ENCODE measurements around the gene TCF12.

DNA sequence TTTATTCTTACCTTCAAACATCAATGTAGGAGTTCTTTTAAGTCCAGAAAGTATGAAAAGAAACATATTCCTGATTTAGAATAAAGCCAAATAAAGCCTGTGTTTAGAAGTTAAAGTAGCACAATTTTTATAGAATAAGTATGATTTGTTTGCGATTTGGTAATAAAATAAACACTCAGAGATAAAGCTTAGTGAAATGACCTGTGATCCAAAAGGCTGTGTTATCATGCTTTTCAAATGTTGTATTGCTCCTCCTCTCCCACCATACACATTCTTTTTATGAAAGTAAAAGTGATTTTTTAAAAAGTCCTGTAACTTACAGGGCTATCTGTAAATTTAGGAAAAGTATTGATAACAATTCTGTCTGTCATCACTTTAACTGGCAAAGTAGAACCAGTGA, 319.2 kb downstream of the TCF12 start:
- TF ChIP-seq, protein P1, sequence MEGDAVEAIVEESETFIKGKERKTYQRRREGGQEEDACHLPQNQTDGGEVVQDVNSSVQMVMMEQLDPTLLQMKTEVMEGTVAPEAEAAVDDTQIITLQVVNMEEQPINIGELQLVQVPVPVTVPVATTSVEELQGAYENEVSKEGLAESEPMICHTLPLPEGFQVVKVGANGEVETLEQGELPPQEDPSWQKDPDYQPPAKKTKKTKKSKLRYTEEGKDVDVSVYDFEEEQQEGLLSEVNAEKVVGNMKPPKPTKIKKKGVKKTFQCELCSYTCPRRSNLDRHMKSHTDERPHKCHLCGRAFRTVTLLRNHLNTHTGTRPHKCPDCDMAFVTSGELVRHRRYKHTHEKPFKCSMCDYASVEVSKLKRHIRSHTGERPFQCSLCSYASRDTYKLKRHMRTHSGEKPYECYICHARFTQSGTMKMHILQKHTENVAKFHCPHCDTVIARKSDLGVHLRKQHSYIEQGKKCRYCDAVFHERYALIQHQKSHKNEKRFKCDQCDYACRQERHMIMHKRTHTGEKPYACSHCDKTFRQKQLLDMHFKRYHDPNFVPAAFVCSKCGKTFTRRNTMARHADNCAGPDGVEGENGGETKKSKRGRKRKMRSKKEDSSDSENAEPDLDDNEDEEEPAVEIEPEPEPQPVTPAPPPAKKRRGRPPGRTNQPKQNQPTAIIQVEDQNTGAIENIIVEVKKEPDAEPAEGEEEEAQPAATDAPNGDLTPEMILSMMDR (IDR thresholded peaks at IDR 0.05; ENCODE audit: control extremely low read depth in 1 of 3, insufficient read depth in 1 of 3, low read depth in 1 of 3, low read length in 3 of 3), result no peak
- TF ChIP-seq POLR2A (IDR thresholded peaks at IDR 0.05; ENCODE audit: control extremely low read depth in 1 of 2, low read depth in 2 of 2, low read length in 2 of 2) (no peak), FOSL1 (IDR thresholded peaks at IDR 0.05; ENCODE audit: insufficient read depth, low read depth, low read length) (no peak), CEBPB (IDR thresholded peaks at IDR 0.05; ENCODE audit: low read depth, low read length) (no peak), EP300 (IDR thresholded peaks at IDR 0.05; ENCODE audit: borderline replicate concordance in 1 of 2, low read depth in 2 of 2, low read length in 2 of 2) (no peak), RAD21 (IDR thresholded peaks at IDR 0.05 in 1 of 2, conservative IDR thresholded peaks at IDR 0.05 in 1 of 2; ENCODE audit: low read depth in 2 of 2, low read length in 2 of 2) (no peak), JUND (IDR thresholded peaks at IDR 0.05; ENCODE audit: low read length) (no peak), EZH2 (IDR thresholded peaks at IDR 0.05; ENCODE audit: low read depth, low read length, severe bottlenecking) (no peak), GABPA (IDR thresholded peaks at IDR 0.05; ENCODE audit: borderline replicate concordance, insufficient read depth, low read length) (no peak)
- TF ChIP-seq, protein P2, sequence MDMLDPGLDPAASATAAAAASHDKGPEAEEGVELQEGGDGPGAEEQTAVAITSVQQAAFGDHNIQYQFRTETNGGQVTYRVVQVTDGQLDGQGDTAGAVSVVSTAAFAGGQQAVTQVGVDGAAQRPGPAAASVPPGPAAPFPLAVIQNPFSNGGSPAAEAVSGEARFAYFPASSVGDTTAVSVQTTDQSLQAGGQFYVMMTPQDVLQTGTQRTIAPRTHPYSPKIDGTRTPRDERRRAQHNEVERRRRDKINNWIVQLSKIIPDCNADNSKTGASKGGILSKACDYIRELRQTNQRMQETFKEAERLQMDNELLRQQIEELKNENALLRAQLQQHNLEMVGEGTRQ (IDR thresholded peaks at IDR 0.05; ENCODE audit: low read length), result no peak
